Panc1 (cell line): Measurements from ENCODE around the gene FLRT1. TPM values are rescaled to one million over a fixed set of nuclear protein-coding genes. Genes with fewer than 3 reads are reported as not detected.
A peak's percentile ranks its signal among the peaks of the same experiment; 100 is the strongest.

Source experiments
- ATAC-seq: fragments of 200-7000 bp; cut with Tn5 transposase; 2 replicates; pipeline ENCODE4 v1.9.1; 2020; ENCODE audit warnings: mild to moderate bottlenecking, moderate library complexity
- BruUV-seq: library from RNA; stranded (reverse); fragments of 400-500 nt; replicated peaks from 2 replicates; lab custom pipeline; 2021; lab: Mats Ljungman, UMichigan
- CTCF ChIA-PET: fragments of 300-600 bp; sonication (Branson Sonifier 250); formaldehyde crosslinking; loops from one replicate; lab custom pipeline; 2022; ENCODE audit warnings: antibody characterized with exemption; lab: Charles Lee
- POLR2A ChIA-PET: fragments of 300-600 bp; sonication (Branson Sonifier 250); formaldehyde crosslinking; loops from one replicate; lab custom pipeline; 2022; ENCODE audit warnings: antibody characterized with exemption; lab: Charles Lee
- DNase-seq: peaks from one replicate; pipeline ENCODE4 v3.0.0-alpha.2; 2010; ENCODE audit warnings: low read depth, low spot score
- H3K27ac ChIP-seq: 2 replicates; pipeline ENCODE4 v1.5.1; 2011; ENCODE audit warnings: mild to moderate bottlenecking, low read length, inconsistent platforms
- H3K27me3 ChIP-seq: fragments of 200-500 bp; sonication (Bioruptor generic); 2 replicates; pipeline ENCODE4 v1.6.0; 2014; ENCODE audit warnings: low read length, inconsistent platforms; ENCODE audit not compliant: control insufficient read depth, insufficient read depth
- H3K36me3 ChIP-seq: fragments of 200-500 bp; sonication (Bioruptor generic); 2 replicates; pipeline ENCODE4 v1.5.1; 2014; ENCODE audit warnings: inconsistent platforms, mild to moderate bottlenecking, low read length, moderate library complexity; ENCODE audit not compliant: control insufficient read depth, insufficient read depth
- H3K4me1 ChIP-seq: 2 replicates; pipeline ENCODE4 v1.5.1; 2011; ENCODE audit warnings: inconsistent platforms, mild to moderate bottlenecking, low read length, moderate library complexity; ENCODE audit not compliant: control insufficient read depth, insufficient read depth
- H3K4me3 ChIP-seq, 2 experiments: 2 replicates each; pipeline ENCODE4 v1.5.1; 2011 to 2012; ENCODE audit warnings: low read depth in 2 of 2, low read length in 2 of 2, mild to moderate bottlenecking in 2 of 2, inconsistent platforms in 1 of 2, moderate library complexity in 1 of 2
- H3K9me3 ChIP-seq: fragments of 200-500 bp; sonication (Bioruptor generic); 2 replicates; pipeline ENCODE4 v1.5.1; 2014; ENCODE audit warnings: low read depth, mild to moderate bottlenecking, inconsistent platforms, low read length, moderate library complexity; ENCODE audit not compliant: control insufficient read depth, insufficient read depth
- POLR2AphosphoS5 ChIP-seq: IDR thresholded peaks from 2 replicates; pipeline ENCODE4 v1.6.1; 2012; ENCODE audit warnings: mild to moderate bottlenecking, low read depth, low read length, moderate library complexity
- SIN3A ChIP-seq: IDR thresholded peaks from 2 replicates; pipeline ENCODE4 v1.6.1; 2012; ENCODE audit warnings: low read depth, mild to moderate bottlenecking, low read length, moderate library complexity, borderline replicate concordance; ENCODE audit not compliant: insufficient read depth
- TCF7L2 ChIP-seq: IDR thresholded peaks from 2 replicates; pipeline ENCODE4 v1.6.1; 2011; ENCODE audit warnings: mild to moderate bottlenecking, low read depth, low read length, inconsistent platforms
- in situ Hi-C: cut with HindIII; loops from 2 replicates; pipeline ENCODE4 v1.10.0; 2016; ENCODE audit warnings: low sequenced_read_pairs, low pct_unique_long_range_greater_than_20kb
- intact Hi-C: fragments of 100-400 bp; cut with micrococcal nuclease; formaldehyde crosslinking; loops from one replicate; pipeline ENCODE4 v1.10.0; 2022; ENCODE audit not compliant: unreplicated experiment
- total RNA-seq: library from RNA; stranded (reverse); gene quantifications from one replicate; pipeline ENCODE4 v1.2.1, GENCODE V29; 2021; ENCODE audit not compliant: unreplicated experiment
- TF ChIP-seq, protein P1 (sequence below), 2 experiments: IDR thresholded peaks; 2 replicates each; pipeline ENCODE4 v1.6.1; 2011 to 2012; ENCODE audit warnings: low read depth in 2 of 2, control low read depth in 1 of 2, low read length in 1 of 2, mild to moderate bottlenecking in 1 of 2, moderate library complexity in 1 of 2; ENCODE audit not compliant: insufficient read depth in 1 of 2
- TF ChIP-seq, protein P2 (sequence below): fragments of 450-650 bp; IDR thresholded peaks from 2 replicates; pipeline ENCODE4 v1.5.1; 2017; ENCODE audit warnings: mild to moderate bottlenecking

Gene FLRT1
- total RNA-seq, 1 experiment from 2014 or later = 0.51 TPM

DNA sequence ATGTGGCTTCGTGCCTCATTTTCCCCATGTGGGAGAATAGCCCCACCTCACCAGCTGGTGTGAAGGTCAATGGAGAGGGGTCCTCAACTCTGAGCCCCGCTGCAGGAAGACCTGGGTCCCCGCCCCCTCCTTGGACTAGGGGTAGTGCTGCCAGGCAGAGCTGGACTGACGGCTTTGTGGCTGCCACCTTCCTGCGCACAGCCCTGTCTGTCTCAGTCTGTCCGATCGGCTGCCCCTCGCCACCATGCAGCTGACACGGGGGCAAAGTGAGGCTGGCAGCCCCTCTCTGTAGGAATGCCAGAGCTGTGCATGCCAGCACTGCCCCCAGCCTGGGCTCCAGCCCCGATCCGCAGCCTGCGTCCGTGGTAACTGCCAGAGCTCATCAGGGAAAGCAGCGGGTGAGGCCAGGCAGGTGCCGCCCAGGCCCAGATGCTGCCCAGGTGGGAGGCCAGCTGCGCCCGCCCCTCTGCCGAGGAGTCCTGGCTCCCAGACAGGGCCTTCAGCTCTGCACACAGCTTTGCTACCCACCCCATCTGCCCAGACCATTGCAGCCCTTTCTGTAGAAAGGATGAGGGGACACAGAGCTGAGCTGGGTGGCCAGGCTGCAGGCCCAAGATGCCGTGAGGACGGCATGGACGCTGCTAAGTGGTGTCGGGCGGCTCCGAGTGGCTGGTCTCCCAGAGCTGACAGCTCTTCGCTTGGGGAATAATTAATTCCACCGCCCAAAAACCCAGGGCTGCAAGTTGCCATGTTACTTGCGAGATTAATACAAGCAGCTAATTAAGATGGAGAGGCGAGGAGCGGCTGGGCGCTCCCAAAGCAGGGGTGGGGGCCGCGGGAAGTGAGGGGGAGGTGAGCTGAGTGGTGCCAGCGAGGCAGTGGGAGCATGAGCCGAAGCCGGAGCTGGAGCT lies 19.5 kb upstream of the FLRT1 start:
- H3K27ac ChIP-seq = no peak overlapping the region
- in situ Hi-C loops = no loop called here
- ChIA-PET POLR2A (interaction anchor here (0.5 to 0.6 kb wide), 3 partner anchors 9 to 360 kb away, joined by 3 to 8 read pairs (median 7); no protein-coding TSS in a partner anchor), CTCF (no interaction called here)
- H3K9me3 ChIP-seq = no peaks in the 10 kb centered on the region
- TF ChIP-seq TCF7L2 (no peak), SIN3A (no peak), POLR2AphosphoS5 (no peak)
- TF ChIP-seq, protein P1, sequence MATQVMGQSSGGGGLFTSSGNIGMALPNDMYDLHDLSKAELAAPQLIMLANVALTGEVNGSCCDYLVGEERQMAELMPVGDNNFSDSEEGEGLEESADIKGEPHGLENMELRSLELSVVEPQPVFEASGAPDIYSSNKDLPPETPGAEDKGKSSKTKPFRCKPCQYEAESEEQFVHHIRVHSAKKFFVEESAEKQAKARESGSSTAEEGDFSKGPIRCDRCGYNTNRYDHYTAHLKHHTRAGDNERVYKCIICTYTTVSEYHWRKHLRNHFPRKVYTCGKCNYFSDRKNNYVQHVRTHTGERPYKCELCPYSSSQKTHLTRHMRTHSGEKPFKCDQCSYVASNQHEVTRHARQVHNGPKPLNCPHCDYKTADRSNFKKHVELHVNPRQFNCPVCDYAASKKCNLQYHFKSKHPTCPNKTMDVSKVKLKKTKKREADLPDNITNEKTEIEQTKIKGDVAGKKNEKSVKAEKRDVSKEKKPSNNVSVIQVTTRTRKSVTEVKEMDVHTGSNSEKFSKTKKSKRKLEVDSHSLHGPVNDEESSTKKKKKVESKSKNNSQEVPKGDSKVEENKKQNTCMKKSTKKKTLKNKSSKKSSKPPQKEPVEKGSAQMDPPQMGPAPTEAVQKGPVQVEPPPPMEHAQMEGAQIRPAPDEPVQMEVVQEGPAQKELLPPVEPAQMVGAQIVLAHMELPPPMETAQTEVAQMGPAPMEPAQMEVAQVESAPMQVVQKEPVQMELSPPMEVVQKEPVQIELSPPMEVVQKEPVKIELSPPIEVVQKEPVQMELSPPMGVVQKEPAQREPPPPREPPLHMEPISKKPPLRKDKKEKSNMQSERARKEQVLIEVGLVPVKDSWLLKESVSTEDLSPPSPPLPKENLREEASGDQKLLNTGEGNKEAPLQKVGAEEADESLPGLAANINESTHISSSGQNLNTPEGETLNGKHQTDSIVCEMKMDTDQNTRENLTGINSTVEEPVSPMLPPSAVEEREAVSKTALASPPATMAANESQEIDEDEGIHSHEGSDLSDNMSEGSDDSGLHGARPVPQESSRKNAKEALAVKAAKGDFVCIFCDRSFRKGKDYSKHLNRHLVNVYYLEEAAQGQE (IDR thresholded peaks at IDR 0.05; ENCODE audit: insufficient read depth in 1 of 2, low read depth in 2 of 2, low read length in 1 of 2) = no peak
- BruUV-seq = no TSS peak
- H3K27me3 ChIP-seq = no peaks in the 10 kb centered on the region
- intact Hi-C loops = no loop called here
- no peak overlapping the region for H3K4me3 ChIP-seq
- no peaks in the 10 kb centered on the region for H3K36me3 ChIP-seq
- no peak for DNase-seq
- 0 out of 2 replicates have a peak, but pooled peaks have one; percentile 10 for ATAC-seq
- peaks cover 14% of the 10 kb centered on the region; the same call in 1 of the 2 replicates for H3K4me1 ChIP-seq

DNA sequence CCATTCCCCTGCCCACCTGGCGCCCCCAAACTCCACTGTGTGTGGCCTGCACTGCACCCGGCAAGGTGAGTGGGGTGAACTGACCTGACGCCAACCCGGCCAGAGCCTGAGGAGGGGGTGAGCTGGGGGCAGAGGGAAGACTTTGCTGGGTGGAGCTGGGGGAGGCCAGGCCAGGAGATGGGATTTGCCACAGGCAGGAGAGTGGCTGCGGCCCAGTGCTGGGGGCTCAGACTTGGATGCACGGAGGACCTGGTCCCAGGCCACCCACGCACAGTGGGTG lies 17.8 kb upstream of the FLRT1 start:
- no peak for ATAC-seq
- no TSS peak for BruUV-seq
- no peak for TF ChIP-seq SIN3A
- TF ChIP-seq, protein P1 (IDR thresholded peaks at IDR 0.05; ENCODE audit: insufficient read depth in 1 of 2, low read depth in 2 of 2, low read length in 1 of 2) = no peak
- no peak for TF ChIP-seq POLR2AphosphoS5
- TF ChIP-seq TCF7L2 = no peak
- TF ChIP-seq, protein P2, sequence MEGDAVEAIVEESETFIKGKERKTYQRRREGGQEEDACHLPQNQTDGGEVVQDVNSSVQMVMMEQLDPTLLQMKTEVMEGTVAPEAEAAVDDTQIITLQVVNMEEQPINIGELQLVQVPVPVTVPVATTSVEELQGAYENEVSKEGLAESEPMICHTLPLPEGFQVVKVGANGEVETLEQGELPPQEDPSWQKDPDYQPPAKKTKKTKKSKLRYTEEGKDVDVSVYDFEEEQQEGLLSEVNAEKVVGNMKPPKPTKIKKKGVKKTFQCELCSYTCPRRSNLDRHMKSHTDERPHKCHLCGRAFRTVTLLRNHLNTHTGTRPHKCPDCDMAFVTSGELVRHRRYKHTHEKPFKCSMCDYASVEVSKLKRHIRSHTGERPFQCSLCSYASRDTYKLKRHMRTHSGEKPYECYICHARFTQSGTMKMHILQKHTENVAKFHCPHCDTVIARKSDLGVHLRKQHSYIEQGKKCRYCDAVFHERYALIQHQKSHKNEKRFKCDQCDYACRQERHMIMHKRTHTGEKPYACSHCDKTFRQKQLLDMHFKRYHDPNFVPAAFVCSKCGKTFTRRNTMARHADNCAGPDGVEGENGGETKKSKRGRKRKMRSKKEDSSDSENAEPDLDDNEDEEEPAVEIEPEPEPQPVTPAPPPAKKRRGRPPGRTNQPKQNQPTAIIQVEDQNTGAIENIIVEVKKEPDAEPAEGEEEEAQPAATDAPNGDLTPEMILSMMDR = no peak
- ChIA-PET CTCF (no interaction called here), POLR2A (interaction anchor here (0.6 kb wide), 1 partner anchor 10 kb away, joined by 7 read pairs; no protein-coding TSS in a partner anchor)
- in situ Hi-C loops (no loop called here), intact Hi-C loops (no loop called here)
- Histone ChIP-seq H3K27ac (no peak overlapping the region), H3K4me3 (no peak overlapping the region), H3K27me3 (no peaks in the 10 kb centered on the region), H3K4me1 (peaks cover 14% of the 10 kb centered on the region; the same call in 1 of the 2 replicates), H3K9me3 (no peaks in the 10 kb centered on the region), H3K36me3 (no peaks in the 10 kb centered on the region)
- DNase-seq = no peak
